ENCODE results near the gene IFT122. TPM values are rescaled to one million over a fixed set of nuclear protein-coding genes. Genes with fewer than 3 reads are reported as not detected.
"Not testable (repeated sequence)": the region's sequence is repeated elsewhere in the genome, so short reads cannot be mapped to it uniquely, and the experiment has no call there.

IFT122 gene
- total RNA-seq, 1 donor from 2014 or later = 17.7 TPM

GRCh38 chr3:129393271-129393670 is 46.8 kb upstream of the IFT122 start:
- H3K4me1 Mint-ChIP-seq (ENCODE audit: low read depth, unreplicated experiment) = peaks cover 30% of the 10 kb centered on the region
- Histone ChIP-seq H3K36me3 (ENCODE audit: insufficient read depth, low read length) (peaks cover 20% of the 10 kb centered on the region), H3K9ac (ENCODE audit: low read length) (no peak overlapping the region), H3K27me3 (ENCODE audit: insufficient read depth, low read length) (no peaks in the 10 kb centered on the region), H3K27ac (ENCODE audit: low read depth, low read length) (no peak overlapping the region), H3K9me3 (ENCODE audit: insufficient read depth, low read depth, low read length) (no peaks in the 10 kb centered on the region), H2AFZ (ENCODE audit: low read depth, low read length) (no peak overlapping the region), H4K20me1 (ENCODE audit: insufficient read depth, low read length) (peaks cover 59% of the 10 kb centered on the region), H3K4me1 (ENCODE audit: insufficient read depth, low read length) (peaks cover 22% of the 10 kb centered on the region), H3K4me3 (ENCODE audit: insufficient read depth, low read depth, low read length) (no peak overlapping the region), H3K4me2 (ENCODE audit: low read length) (no peak overlapping the region), H3K79me2 (ENCODE audit: insufficient read depth, low read length) (peaks cover 44% of the 10 kb centered on the region)
- TF ChIP-seq, protein P1, sequence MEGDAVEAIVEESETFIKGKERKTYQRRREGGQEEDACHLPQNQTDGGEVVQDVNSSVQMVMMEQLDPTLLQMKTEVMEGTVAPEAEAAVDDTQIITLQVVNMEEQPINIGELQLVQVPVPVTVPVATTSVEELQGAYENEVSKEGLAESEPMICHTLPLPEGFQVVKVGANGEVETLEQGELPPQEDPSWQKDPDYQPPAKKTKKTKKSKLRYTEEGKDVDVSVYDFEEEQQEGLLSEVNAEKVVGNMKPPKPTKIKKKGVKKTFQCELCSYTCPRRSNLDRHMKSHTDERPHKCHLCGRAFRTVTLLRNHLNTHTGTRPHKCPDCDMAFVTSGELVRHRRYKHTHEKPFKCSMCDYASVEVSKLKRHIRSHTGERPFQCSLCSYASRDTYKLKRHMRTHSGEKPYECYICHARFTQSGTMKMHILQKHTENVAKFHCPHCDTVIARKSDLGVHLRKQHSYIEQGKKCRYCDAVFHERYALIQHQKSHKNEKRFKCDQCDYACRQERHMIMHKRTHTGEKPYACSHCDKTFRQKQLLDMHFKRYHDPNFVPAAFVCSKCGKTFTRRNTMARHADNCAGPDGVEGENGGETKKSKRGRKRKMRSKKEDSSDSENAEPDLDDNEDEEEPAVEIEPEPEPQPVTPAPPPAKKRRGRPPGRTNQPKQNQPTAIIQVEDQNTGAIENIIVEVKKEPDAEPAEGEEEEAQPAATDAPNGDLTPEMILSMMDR (IDR thresholded peaks at IDR 0.05; ENCODE audit: insufficient read depth, low read depth, low read length) = no peak
- no peak for TF ChIP-seq EZH2 (IDR thresholded peaks at IDR 0.05; ENCODE audit: insufficient read depth, low read length)
- H3K27me3 Mint-ChIP-seq (ENCODE audit: low read depth, unreplicated experiment) = no peaks in the 10 kb centered on the region
- no peak overlapping the region for H3K27ac Mint-ChIP-seq (ENCODE audit: unreplicated experiment)
- no peak for FAIRE-seq
- no peaks in the 10 kb centered on the region for H3K9me3 Mint-ChIP-seq (ENCODE audit: unreplicated experiment)
- no peak for DNase-seq (ENCODE audit: low read depth)
- H3K36me3 Mint-ChIP-seq (ENCODE audit: low read depth, unreplicated experiment) = peaks cover 15% of the 10 kb centered on the region
- H3K4me3 Mint-ChIP-seq (ENCODE audit: unreplicated experiment) = no peak overlapping the region

- not testable (repeated sequence) for H3K27ac ChIP-seq (ENCODE audit: low read depth, low read length); H3K9me3 Mint-ChIP-seq (ENCODE audit: unreplicated experiment); H3K27ac Mint-ChIP-seq (ENCODE audit: unreplicated experiment); H3K9me3 ChIP-seq (ENCODE audit: insufficient read depth, low read depth, low read length); H3K27me3 ChIP-seq (ENCODE audit: insufficient read depth, low read length); H2AFZ ChIP-seq (ENCODE audit: low read depth, low read length); DNase-seq (ENCODE audit: low read depth); H3K4me3 Mint-ChIP-seq (ENCODE audit: unreplicated experiment); H3K27me3 Mint-ChIP-seq (ENCODE audit: low read depth, unreplicated experiment); H3K4me3 ChIP-seq (ENCODE audit: insufficient read depth, low read depth, low read length); H3K9ac ChIP-seq (ENCODE audit: low read length); FAIRE-seq; H3K4me2 ChIP-seq (ENCODE audit: low read length)
- Histone ChIP-seq H3K4me1 (ENCODE audit: insufficient read depth, low read length) (peaks cover 24% of the 10 kb centered on the region), H3K79me2 (ENCODE audit: insufficient read depth, low read length) (peaks cover 50% of the 10 kb centered on the region), H3K36me3 (ENCODE audit: insufficient read depth, low read length) (peaks cover 20% of the 10 kb centered on the region), H4K20me1 (ENCODE audit: insufficient read depth, low read length) (peaks cover 62% of the 10 kb centered on the region)
- Mint-ChIP-seq H3K4me1 (ENCODE audit: low read depth, unreplicated experiment) (peaks cover 23% of the 10 kb centered on the region), H3K36me3 (ENCODE audit: low read depth, unreplicated experiment) (peaks cover 15% of the 10 kb centered on the region)
Measured at GRCh38 chr3:129393760-129394564, 46.1 kb upstream of the IFT122 start.

GRCh38 chr3:129398803-129399144 is 41.2 kb upstream of the IFT122 start:
- H3K27ac Mint-ChIP-seq (ENCODE audit: unreplicated experiment) = peak overlapping the region; percentile 99
- peaks cover 2% of the 10 kb centered on the region for H3K27me3 Mint-ChIP-seq (ENCODE audit: low read depth, unreplicated experiment)
- peaks cover 6% of the 10 kb centered on the region for H3K36me3 ChIP-seq (ENCODE audit: insufficient read depth, low read length)
- H3K4me1 ChIP-seq (ENCODE audit: insufficient read depth, low read length) = peaks cover 13% of the 10 kb centered on the region
- peak overlapping the region; percentile 96 for H3K9ac ChIP-seq (ENCODE audit: low read length)
- peak overlapping the region; percentile 99 for H3K4me3 Mint-ChIP-seq (ENCODE audit: unreplicated experiment)
- H3K79me2 ChIP-seq (ENCODE audit: insufficient read depth, low read length) = peaks cover 51% of the 10 kb centered on the region
- FAIRE-seq = no peak
- peak overlapping the region; percentile 94 for H3K4me2 ChIP-seq (ENCODE audit: low read length)
- H2AFZ ChIP-seq (ENCODE audit: low read depth, low read length) = peak overlapping the region; percentile 85
- H3K9me3 Mint-ChIP-seq (ENCODE audit: unreplicated experiment) = no peaks in the 10 kb centered on the region
- H3K4me1 Mint-ChIP-seq (ENCODE audit: low read depth, unreplicated experiment) = peaks cover 11% of the 10 kb centered on the region
- no peaks in the 10 kb centered on the region for H3K27me3 ChIP-seq (ENCODE audit: insufficient read depth, low read length)
- peaks cover 46% of the 10 kb centered on the region for H4K20me1 ChIP-seq (ENCODE audit: insufficient read depth, low read length)
- no peaks in the 10 kb centered on the region for H3K9me3 ChIP-seq (ENCODE audit: insufficient read depth, low read depth, low read length)
- peaks cover 5% of the 10 kb centered on the region for H3K36me3 Mint-ChIP-seq (ENCODE audit: low read depth, unreplicated experiment)
- H3K4me3 ChIP-seq (ENCODE audit: insufficient read depth, low read depth, low read length) = peak overlapping the region; percentile 93
- DNase-seq (ENCODE audit: low read depth) = peak; percentile 24
- no peak for TF ChIP-seq EZH2 (IDR thresholded peaks at IDR 0.05; ENCODE audit: insufficient read depth, low read length)
- TF ChIP-seq, protein P1 (IDR thresholded peaks at IDR 0.05; ENCODE audit: insufficient read depth, low read depth, low read length) = no peak
- peak overlapping the region; percentile 92 for H3K27ac ChIP-seq (ENCODE audit: low read depth, low read length)
